ENCODE data around the gene PFDN4. TPM values are rescaled to one million over a fixed set of nuclear protein-coding genes. Genes with fewer than 3 reads are reported as not detected.

Gene PFDN4
- total and polyA plus RNA-seq, 2 of the 13 experiments (the other 11 are each of a cell fraction or from before 2014, with no cell fraction given), result 59.8 to 227 TPM

DNA sequence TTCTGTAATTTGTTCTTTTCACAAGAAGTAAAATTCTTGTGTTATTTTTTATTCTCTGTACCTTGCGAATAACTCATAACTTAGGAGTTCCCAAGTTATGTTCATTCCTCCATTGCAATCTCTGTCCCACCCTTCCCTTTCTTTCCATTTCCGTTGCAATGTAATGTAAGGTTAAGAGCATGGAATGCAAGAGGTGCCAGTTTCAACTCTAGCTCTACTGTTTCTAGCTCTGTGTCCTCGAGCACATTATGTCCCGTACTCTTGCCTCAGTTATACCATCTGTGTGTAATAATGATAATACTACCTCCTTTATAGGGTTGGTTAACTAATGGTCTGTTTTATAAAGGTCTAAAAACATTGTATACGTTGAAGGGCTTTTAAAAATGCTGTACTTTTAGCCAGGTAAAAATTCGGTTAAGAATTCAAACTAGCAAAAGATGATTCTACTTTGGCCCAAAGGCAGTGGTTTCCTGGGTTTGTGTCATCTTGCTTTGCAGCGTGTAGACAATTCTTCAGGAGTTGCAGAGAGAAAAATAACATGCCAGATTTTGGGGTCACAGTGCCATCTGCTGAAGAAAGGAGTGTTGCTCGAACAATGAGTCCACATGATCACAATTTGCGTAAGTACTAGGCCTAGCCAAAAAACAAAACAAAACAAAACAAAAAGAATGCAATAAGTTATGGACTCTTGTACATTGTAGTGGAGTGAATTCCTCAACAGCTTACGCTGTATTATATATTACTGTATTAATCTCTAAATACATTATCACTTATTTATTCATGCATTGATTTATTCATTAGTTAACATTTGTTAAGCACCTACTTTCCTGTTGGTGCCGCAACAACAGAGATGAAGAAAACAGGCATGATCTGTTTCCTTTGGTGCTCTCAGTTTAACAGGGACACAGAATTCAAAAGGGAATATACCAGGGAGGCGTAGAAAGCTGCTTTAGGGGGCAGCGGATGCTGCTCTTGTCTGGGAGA is 10.0 kb upstream of the PFDN4 start (continued):
- TF ChIP-seq, protein P1, sequence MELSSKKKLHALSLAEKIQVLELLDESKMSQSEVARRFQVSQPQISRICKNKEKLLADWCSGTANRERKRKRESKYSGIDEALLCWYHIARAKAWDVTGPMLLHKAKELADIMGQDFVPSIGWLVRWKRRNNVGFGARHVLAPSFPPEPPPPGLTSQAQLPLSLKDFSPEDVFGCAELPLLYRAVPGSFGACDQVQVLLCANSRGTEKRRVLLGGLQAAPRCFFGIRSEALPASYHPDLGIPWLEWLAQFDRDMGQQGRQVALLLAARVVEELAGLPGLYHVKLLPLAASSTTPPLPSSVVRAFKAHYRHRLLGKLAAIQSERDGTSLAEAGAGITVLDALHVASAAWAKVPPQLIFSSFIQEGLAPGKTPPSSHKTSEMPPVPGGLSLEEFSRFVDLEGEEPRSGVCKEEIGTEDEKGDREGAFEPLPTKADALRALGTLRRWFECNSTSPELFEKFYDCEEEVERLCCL (CRISPR knock-in tag; IDR thresholded peaks at IDR 0.05; ENCODE audit: borderline replicate concordance), result no peak
- TF ChIP-seq PRMT3 (CRISPR knock-in tag; IDR thresholded peaks at IDR 0.05; ENCODE audit: borderline replicate concordance, low read depth) (no peak), NFKB2 (CRISPR knock-in tag; IDR thresholded peaks at IDR 0.05; ENCODE audit: borderline replicate concordance) (no peak), TEAD2 (CRISPR knock-in tag; IDR thresholded peaks at IDR 0.05) (no peak), FOXK1 (CRISPR knock-in tag; IDR thresholded peaks at IDR 0.05; ENCODE audit: borderline replicate concordance, low read depth) (peak; percentile 71; the same call in 1 of the 2 replicates), SRY (CRISPR knock-in tag; IDR thresholded peaks at IDR 0.05) (no peak), HNRNPH1 (optimal IDR thresholded peaks at IDR 0.05; ENCODE audit: low read depth, low read length) (no peak), RFX1 (IDR thresholded peaks at IDR 0.05) (no peak), ATM (IDR thresholded peaks at IDR 0.05; ENCODE audit: borderline replicate concordance) (no peak), KDM6A (CRISPR knock-in tag; IDR thresholded peaks at IDR 0.05; ENCODE audit: low read depth) (no peak), ZNF674 (CRISPR knock-in tag; IDR thresholded peaks at IDR 0.05; ENCODE audit: low read depth) (no peak), ZNF44 (CRISPR knock-in tag; IDR thresholded peaks at IDR 0.05) (no peak), JARID2 (CRISPR knock-in tag; IDR thresholded peaks at IDR 0.05; ENCODE audit: insufficient replicate concordance) (peak; percentile 75), HNRNPK (IDR thresholded peaks at IDR 0.05; ENCODE audit: low read depth, low read length, poor library complexity, severe bottlenecking) (no peak), ZNF652 (CRISPR knock-in tag; IDR thresholded peaks at IDR 0.05; ENCODE audit: borderline replicate concordance, low read depth) (no peak), ZNF75D (CRISPR knock-in tag; IDR thresholded peaks at IDR 0.05; ENCODE audit: borderline replicate concordance) (no peak), ZMYM4 (CRISPR knock-in tag; IDR thresholded peaks at IDR 0.05) (no peak), SUZ12 (IDR thresholded peaks at IDR 0.05; ENCODE audit: low read depth, low read length) (no peak), ZNF224 (CRISPR knock-in tag; IDR thresholded peaks at IDR 0.05) (no peak), ZNF761 (CRISPR knock-in tag; conservative IDR thresholded peaks at IDR 0.05) (no peak)
- TF ChIP-seq, protein P2, sequence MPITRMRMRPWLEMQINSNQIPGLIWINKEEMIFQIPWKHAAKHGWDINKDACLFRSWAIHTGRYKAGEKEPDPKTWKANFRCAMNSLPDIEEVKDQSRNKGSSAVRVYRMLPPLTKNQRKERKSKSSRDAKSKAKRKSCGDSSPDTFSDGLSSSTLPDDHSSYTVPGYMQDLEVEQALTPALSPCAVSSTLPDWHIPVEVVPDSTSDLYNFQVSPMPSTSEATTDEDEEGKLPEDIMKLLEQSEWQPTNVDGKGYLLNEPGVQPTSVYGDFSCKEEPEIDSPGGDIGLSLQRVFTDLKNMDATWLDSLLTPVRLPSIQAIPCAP (CRISPR knock-in tag; IDR thresholded peaks at IDR 0.05; ENCODE audit: low read depth), result no peak
- TF ChIP-seq, protein P3, sequence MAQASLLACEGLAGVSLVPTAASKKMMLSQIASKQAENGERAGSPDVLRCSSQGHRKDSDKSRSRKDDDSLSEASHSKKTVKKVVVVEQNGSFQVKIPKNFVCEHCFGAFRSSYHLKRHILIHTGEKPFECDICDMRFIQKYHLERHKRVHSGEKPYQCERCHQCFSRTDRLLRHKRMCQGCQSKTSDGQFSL (CRISPR knock-in tag; IDR thresholded peaks at IDR 0.05), result no peak
- TF ChIP-seq, protein P4, sequence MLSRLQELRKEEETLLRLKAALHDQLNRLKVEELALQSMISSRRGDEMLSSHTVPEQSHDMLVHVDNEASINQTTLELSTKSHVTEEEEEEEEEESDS (CRISPR knock-in tag; IDR thresholded peaks at IDR 0.05; ENCODE audit: borderline replicate concordance), result no peak
- TF ChIP-seq, protein P5, sequence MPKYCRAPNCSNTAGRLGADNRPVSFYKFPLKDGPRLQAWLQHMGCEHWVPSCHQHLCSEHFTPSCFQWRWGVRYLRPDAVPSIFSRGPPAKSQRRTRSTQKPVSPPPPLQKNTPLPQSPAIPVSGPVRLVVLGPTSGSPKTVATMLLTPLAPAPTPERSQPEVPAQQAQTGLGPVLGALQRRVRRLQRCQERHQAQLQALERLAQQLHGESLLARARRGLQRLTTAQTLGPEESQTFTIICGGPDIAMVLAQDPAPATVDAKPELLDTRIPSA (CRISPR knock-in tag; IDR thresholded peaks at IDR 0.05; ENCODE audit: borderline replicate concordance), result no peak
- TF ChIP-seq, protein P6, sequence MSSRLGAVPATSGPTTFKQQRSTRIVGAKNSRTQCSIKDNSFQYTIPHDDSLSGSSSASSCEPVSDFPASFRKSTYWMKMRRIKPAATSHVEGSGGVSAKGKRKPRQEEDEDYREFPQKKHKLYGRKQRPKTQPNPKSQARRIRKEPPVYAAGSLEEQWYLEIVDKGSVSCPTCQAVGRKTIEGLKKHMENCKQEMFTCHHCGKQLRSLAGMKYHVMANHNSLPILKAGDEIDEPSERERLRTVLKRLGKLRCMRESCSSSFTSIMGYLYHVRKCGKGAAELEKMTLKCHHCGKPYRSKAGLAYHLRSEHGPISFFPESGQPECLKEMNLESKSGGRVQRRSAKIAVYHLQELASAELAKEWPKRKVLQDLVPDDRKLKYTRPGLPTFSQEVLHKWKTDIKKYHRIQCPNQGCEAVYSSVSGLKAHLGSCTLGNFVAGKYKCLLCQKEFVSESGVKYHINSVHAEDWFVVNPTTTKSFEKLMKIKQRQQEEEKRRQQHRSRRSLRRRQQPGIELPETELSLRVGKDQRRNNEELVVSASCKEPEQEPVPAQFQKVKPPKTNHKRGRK (CRISPR knock-in tag; IDR thresholded peaks at IDR 0.05), result no peak
